GM21529 (cell line): ENCODE data around the gene CYP19A1.
A peak's percentile ranks its signal among the peaks of the same experiment; 100 is the strongest.
"Not testable (repeated sequence)": the region's sequence is repeated elsewhere in the genome, so short reads cannot be mapped to it uniquely, and the experiment has no call there.

Experiments
- ATAC-seq: cut with Tn5 transposase; IDR thresholded peaks from one replicate; pipeline ENCODE4 v1.9.1; 2021; ENCODE audit not compliant: unreplicated experiment

Gene CYP19A1

DNA sequence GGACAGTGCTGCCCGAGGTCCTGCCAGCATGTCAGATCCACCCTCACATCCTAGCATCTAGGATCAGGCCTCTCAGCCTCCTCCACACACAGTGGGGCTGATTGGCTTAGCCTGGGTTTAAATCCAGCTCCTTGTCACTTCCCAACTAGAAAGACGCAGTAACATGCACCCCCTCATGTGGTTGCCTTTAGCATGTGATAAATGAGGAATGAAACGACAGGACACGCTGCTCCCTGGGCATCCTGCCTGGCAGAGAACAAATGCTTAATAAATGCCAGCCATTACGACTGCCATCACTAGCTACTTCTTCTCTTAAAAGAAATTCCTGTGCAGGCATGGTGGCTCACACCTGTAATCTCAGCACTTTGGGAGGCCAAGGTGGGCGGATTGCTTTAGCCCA, 149.6 kb downstream of the CYP19A1 start:
- not testable (repeated sequence) for ATAC-seq

DNA sequence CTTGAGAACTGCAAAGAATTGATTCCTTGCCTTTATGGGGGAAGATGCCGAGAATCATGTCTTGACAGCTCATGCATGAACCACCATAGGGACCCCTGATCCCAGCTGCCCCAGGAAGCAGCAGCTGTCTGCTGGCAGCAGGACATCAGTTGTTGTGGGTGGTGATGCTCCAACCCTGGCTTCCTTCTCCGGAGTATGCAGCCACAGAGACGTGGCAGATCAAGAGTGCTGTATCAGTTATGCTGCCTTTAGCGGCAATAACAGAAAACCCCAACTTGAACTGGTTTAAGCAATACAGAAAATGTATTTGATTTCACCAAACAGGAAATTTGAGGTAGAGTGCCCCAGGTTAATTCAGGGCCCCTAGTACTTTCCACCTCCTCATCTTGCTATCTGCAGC, 151.5 kb downstream of the CYP19A1 start:
- no peak for ATAC-seq

DNA sequence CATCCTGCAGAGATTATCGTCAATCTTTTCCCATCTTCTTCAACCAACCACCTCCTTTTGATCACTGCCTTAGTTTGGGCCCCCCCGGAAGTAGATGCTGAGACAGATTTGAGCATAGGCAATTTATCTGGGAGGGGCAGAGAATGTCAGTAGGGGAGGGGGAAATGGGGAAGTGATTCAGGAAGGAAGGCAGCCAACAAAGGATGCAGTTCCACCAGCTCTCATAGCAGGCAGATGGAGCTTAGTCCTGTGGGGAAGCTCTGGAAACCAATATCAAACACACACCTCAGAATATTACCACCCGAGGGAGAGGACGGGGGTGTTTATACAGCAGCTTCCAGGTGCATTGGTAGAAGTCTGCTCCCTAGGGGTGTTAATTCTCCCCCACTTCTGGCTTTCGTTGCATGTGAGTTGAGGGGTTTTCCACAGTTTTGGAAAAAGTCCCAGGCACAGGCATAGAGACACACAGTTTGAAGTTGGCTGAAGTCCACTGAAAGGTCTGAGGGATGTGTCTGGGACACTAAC, 152.2 kb downstream of the CYP19A1 start:
- ATAC-seq = no peak

DNA sequence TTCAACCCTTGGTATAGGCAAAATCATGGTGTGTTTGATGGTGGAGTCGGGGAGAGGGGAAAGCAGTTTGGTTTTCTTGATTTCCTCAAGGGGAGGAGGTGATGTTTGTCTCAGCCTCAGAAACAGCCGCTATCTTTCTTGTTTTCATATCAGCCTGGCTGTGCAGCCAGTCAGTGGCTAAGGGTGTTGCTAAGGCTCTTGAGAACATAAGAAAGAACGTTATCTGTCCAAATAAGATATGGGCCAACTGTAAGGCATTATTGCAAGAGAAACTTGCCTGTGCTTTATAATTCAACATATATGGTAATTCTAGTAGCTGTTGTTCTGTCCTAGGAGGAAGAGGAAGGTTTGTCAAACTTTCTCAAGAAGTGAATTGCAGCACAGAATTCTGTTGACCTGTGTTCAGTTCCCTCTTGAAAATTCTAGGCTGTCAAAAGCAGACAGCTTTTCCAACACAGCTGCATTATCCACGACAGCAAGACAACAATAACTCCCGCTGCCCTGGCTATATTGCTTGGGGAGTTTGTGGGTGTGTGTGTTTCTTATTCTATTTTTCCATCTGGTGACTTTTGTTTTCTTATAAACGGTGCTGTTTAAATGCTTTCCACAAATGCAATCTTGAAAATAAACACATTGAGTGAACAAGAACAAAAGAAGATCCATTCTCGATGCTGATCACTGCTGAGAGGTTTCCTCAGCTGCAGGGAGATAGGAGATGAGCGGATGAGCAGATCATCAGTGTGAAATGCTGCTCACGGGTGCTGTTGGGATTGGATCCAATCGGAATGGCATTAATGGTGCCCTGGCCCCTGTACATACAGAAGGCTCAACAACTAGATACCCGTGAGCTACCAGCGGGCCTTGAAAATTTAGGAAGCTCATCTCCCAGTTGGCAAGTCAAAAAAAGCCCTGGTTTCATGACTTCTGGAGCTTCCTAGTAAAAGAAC, 152.9 kb downstream of the CYP19A1 start:
- ATAC-seq = no peak

DNA sequence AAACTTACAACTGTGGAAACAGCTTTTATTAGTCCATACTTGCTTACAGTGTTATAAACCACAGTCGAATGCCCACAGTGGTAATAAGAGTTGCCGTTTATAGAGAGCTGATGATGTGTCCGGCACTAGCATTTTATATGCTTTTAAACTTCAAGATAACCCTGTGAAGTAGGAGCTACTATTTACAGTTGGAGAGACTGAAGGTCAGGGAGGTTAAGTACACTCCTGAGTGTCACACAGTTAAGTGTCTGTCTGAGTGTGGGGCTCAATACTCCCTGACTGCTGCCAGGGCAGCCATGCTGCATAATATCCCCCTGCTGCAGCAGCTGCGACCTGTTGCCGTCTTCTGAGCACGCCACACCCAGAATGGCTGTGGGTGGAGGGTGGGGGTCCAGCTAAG, 153.8 kb downstream of the CYP19A1 start:
- ATAC-seq = no peak

DNA sequence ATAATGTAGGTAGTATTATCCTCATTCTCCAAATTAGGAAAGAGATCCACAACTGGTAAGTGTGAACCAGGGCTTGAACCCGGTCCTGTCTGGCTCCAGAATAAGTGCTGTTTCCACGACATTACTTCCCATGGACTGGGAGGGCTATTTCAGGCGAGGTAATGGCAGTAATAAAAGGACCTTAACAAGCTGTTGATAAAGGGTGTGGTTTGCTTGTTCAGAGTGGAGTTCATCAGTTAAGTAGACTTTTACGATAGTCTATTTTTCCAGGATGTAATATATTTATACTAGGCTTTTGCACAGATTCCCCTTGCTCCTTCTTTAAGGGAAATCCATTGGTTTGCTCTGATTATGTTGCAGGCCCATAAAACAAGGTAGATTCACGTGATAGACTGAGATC, 155.3 kb downstream of the CYP19A1 start:
- ATAC-seq = no peak

DNA sequence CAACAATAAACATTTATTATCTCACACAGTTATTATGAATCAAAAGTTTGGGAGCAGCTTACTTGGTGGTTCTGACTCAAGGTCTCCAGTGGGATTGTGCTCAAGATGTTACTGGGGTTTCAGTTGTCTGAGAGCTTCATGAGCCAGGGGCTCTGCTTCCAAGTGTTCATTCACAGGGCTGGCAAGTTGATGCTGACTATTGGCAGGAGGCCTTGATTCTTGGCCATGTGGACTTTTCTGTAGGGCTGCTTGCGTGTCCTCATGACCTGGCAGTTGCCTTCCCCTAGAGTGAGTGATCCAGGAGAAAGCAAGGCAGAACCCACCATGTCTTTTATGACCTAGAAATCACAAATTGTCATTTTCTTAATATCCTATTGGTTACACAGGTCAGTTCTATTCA, 156.5 kb downstream of the CYP19A1 start:
- ATAC-seq = no peak

DNA sequence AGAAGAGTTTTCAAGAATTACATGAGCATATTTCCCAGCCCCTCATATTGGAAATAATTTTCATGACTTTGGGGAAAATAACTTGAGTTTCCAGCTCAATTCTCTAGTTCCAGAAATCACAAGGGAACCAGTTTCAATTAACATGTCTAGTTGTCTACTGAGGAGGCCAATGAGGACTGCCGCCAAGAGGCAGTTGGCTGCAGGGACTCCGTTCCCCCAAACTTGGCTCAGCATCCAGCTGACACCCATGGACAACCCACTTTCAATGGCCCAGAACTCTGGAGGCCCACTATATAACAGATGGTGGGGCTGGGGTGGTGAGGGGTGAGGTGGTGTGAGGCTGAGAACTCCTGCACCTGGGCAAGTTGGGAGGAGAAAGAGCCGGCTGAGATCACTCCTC, 157.2 kb downstream of the CYP19A1 start:
- ATAC-seq = no peak

DNA sequence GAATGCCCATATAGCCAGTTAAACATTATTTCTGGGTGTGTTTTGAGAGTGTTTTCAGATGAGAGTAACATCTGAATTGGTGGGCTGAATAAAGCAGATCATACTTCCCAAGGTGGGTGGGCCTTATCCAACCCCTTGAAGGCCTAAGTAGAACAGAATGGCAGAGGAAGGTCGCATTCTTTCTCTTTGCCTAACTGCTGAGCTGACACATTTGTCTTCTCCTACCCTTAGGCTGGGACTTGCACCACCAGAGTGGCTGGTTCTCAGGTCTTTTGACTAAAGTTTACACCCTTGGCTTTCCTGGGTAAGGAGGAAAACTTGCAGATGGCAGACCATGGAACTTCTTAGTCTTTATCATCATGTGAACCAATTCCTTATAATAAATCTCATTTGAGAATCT, 157.9 kb downstream of the CYP19A1 start:
- no peak for ATAC-seq

DNA sequence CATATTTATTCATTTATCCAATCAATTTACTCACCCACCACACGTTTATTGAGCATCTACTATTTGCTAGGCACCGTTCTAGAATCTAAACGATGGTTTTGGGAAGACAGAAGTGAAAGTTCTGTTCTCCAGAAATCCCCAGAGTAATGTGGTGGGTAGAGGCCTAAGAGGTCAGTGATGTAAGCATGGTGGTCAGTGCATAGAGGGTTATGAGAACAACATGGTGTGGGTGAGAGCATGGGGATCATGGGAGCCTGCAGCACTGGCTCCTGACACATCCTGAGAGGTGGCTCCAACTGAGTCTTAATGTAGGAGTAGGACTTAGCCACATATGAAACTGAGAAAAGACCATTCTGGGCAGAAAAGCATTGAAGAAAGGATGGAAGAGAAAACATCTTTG, 158.4 kb downstream of the CYP19A1 start:
- ATAC-seq = no peak

DNA sequence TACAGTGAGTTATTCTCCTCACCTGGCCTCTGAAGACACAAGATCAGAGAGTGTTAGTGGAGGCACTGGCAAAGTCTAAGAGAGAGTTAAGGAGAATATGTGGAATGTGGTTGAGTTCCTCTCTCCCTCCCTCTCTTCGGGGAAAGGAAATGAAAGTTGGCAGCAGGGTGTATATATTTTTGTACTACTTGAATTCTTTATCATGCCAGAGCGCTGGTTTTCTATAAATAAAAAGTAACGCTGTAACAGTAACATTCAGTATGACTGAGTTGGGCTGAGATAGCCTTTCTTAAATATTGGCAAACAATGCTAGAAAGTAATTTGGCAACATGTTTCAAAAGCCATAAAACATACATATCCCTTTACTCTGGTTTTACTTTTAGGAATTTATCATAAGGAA, 166.2 kb downstream of the CYP19A1 start:
- ATAC-seq = no peak

DNA sequence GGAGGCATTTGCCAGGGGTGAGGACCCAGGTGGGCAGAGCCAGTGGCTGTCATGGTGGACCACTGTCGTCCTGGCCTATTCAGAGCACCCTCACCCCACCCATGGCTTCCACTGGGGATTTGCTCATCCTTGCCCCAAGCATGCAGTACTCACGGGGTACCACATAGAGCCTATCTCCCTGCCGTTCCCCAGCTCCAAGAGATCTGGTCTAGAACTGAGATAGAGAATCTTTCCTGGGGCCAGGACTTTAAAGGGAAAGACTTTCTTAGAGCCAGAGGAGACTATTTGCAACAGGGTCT, 166.8 kb downstream of the CYP19A1 start:
- ATAC-seq = no peak

DNA sequence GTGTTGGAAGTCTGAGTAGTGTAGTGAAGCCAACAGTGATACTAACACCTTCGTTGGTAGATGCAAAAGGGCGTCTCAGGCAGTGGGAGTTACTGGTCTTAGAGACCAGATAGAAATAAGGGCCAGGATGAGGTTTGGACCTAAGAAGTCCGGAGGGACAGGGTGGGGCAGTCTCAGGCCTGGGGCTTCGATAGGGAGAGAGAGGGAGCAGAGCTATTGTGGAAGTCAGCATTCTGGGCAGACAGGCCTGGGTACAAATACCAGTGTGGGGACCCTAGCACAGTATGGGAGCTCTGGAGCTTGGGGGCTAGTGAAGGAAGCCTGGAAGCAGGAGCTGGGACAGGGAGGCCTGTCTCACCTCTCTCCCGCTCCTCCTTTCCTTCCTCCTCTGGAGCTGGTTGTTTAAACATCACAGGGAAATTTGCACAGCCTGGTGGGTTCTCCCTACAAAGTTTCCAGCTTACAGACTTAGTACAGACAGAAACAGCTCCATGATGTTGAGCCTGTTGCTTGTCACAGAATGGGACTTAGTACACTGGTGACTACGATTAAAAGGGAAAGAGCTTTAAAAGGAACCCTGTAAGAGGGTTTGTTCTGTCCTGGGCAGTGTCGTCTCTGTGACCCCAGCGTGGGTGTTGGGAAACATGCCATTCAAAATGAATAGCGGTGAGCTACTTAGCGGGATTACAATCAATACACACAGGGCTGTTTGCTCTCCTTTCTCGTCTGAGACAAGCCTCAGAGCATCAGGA, 167.3 kb downstream of the CYP19A1 start:
- no peak for ATAC-seq

DNA sequence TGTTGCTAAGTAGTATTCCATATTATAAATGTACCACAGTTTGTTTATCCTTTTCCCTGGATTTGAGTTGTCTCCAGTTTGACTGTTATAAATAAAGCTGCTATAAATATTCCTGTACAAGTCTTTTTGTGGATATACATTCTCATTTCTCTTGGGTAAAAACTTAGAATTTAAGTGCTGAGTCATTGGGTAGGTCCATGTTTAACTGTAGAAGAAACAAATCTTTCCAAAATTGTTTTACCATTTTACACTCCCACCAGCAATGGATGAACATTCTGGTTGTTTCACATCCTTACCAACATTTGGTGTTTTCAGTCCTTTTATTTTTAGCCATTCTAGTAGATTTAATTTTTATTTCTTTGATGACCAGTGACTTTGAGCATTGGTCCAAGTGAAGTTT, 169.7 kb downstream of the CYP19A1 start:
- no peak for ATAC-seq

DNA sequence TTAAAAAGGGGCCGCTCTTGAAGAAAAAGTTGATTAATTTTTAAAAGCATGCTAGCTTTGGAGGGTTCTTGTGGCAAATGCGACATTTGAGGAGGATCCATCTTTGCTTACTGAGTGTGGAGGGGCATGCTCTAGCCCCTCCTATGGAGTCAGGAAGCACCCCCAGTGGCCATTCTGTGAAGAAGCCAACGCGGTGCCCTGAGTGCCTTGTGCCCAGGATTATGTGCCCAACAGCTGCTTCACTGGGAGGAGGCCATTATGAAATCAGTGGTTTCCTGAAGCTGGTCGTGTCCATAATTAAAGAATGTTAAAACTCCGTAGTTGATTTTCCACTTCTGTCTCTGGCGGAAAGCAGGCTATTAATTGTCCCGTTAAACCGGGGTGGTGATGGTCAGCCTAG, 174.6 kb downstream of the CYP19A1 start:
- no peak for ATAC-seq

DNA sequence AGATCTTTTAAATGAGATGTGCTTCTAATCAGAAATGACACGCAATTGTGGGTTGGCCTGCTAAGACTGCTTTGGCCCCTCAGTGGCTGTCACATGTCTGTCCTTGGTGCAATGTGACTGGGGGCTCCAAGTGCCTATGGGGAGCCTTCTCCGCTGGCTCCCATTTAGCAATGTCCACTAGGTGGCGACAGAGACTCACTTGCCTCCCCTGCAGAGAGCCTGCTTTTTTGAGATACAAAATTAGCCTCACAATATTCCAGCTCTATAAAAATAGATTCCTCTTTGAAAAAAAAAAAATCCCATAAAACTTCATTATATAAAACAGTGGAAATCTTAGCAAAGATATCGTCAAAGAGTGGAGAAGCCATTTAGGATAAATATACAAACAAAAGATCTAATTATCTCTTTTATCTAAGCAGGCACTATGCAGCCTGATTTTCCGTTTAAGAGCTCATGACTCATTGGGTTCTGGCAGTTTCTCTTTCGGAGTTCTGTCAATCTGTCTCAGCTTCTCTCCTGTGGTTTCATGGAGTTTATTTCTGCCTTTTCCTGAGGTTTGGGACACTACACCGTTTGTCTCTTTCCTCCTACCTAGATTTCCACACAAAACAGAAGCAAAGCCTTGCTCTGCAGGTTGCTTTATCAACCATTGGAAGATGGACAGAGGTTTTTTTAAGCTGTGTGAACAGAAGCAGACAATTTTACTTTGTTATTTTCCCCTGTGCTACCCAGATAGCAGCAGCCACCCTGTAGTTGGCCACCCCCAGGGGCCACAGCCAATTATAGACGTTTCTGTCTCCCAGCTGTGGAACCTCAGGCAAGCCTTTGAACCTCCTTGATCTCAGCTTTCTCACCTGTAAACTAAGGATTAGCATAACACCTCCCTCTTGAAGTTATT, 175.3 kb downstream of the CYP19A1 start:
- ATAC-seq = peak; percentile 82

DNA sequence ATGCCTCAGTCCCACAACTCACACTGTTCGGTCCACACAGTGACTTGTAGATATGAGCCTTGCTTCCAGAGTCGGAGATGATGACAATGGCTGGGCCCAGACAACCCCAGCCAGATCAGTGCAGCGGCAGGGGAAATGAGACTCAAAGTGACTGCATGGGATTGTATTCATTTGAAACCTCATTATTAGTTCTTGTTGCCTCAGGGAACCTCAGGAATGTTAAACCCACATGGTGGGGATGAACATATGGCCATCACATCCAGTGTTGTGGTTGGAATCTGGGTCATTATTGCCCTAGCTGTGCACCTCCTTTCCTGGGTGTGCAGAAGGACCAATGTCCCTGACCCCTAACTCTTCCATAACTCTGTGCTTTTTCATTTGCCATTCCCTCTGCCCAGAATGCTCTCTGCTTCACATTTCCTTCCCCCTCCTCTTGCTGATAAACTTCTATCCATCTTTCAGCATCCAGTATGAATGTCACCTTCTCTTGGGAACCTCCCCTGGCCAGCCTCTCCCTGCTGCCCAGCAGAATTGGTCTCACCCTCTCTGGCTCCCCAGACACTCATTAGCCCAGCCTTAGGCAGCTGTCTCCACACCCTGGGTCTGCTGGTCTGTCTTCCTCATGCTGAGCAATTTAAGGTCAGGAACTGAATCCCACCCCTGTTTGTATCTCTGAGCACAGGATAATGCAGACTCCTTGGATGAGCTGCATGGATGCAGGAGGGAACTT, 176.7 kb downstream of the CYP19A1 start:
- ATAC-seq = no peak

DNA sequence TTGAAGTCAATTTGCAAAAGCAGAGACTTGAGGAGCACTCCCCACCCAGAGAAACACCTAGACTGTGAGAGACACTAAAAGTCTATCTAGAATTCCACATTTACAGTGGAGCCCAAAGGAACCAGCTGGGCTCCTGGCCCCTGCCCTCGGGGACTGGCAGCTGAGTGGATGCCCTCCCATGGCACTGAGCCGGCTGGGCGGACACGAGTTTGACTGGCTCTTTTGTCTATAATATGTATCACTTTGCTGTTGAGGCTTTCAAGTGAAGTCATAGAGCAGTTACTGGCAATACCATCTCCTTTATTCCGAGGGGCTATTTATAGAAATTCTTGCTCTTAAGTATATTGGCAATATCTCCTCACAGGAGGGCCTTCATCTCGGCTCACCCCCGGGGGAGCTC, 177.9 kb downstream of the CYP19A1 start:
- no peak for ATAC-seq
